Measurements from ENCODE around the gene HDAC9.

GRCh38 chr7:19020062-19020461 is 524.5 kb downstream of the HDAC9 start:
- TF ChIP-seq CTCF (conservative IDR thresholded peaks at IDR 0.05), result no peak
- no peak for TF ChIP-seq EZH2 (IDR thresholded peaks at IDR 0.05; ENCODE audit: low read depth)

Data from PC-9 (cell line).